Cardiac fibroblast (primary cell): ENCODE measurements around the gene ISCU.
"Not testable (repeated sequence)": the region's sequence is repeated elsewhere in the genome, so short reads cannot be mapped to it uniquely, and the experiment has no call there.

Source experiments
- DNase-seq, 2 donors: peaks; one replicate each; pipeline versions ENCODE4 v3.0.0 to v3.0.0-alpha.2; 2010; ENCODE audit warnings: low read depth in 2 of 2
- H3K4me3 ChIP-seq, 2 donors: replicated peaks in 1 of 2; 1 replicate in 1 of 2; 2 replicates in 1 of 2; pipeline ENCODE4 v1.5.1; 2011; ENCODE audit warnings: low read depth in 2 of 2, low read length in 2 of 2, mild to moderate bottlenecking in 2 of 2, moderate library complexity in 1 of 2
- CTCF ChIP-seq: IDR thresholded peaks from one replicate; pipeline ENCODE4 v1.5.1; 2011; ENCODE audit warnings: low read depth, mild to moderate bottlenecking, low read length, inconsistent platforms

The ISCU gene

DNA sequence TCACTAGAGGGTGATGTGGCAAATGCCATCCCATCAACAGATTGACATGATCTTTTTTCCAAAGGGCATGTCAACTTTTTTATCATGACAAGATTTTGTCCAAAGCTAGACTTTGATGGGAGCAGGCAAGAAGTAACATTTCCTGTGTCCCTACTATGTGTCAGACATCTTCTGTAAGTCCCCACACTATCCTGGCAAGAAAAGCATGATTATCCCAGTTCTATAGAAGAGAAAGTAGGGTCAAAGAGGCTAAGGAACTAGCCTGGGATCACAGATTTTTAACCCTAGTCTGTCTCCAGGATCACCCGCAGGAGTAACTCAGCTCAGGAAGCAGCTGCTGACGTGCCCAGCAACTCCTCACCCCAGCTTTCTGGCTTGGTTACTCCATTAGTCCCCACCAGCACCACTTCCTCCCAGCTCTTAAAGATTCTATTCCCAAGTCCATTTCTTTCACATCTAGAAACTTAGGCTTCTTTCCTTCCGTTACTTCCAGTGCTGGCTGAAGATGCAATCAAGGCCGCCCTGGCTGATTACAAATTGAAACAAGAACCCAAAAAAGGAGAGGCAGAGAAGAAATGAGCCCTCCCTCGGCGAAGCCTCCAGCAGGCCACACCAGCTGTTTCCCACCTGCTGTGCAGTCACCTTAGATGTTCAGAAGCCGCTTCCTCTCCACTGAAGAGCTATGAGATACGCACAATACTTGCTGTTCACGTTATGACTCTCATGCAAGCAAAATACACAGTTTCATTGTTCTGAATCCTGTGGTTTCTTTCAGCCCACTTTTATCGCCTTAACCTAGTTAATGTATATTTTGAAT is 6.2 kb downstream of the ISCU start:
- TF ChIP-seq CTCF = no peak
- H3K4me3 ChIP-seq = no peak overlapping the region
- no peak for DNase-seq

DNA sequence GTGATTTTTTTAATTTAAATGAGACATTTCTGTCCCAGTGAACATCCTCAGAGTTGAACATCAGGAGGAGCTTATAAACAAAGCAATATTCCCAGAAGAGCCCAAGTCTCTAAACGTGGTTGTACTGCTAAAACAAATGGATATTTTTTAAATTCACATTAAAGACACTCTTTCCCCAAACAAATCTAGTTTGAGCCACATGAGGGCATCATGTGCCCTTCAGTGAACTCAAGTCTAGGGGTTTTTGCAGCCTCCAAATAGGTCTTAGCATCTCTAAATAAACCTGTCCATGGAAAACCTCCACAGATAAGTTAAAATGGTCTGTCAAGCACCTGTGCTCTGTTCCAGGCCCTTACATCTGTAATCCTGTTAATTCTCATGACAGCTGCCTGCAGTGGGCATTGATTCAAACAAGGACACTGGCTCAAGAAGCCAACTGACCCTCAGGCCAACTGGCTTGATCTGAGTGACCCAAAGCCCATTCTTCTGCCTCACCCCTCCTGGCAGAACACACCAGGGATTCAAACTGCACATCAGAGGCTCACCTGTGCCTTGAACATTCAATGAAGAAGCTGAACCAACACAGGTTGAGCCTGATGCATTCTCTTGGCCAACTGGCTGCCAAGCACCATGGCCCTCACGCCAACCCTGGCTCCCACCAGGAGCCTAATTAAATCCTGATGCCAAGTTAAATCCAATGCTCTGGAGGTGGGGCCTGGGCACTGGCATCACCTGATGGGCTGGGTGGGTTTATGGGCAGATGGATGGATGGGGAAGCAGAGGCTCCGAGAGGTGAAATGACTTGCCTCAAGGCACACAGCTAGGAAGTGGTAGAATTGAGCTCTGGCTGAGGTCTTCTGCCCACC is 8.6 kb downstream of the ISCU start:
- DNase-seq = peak; percentile 76 to 79
- no peak overlapping the region for H3K4me3 ChIP-seq
- peak; percentile 42 for TF ChIP-seq CTCF

DNA sequence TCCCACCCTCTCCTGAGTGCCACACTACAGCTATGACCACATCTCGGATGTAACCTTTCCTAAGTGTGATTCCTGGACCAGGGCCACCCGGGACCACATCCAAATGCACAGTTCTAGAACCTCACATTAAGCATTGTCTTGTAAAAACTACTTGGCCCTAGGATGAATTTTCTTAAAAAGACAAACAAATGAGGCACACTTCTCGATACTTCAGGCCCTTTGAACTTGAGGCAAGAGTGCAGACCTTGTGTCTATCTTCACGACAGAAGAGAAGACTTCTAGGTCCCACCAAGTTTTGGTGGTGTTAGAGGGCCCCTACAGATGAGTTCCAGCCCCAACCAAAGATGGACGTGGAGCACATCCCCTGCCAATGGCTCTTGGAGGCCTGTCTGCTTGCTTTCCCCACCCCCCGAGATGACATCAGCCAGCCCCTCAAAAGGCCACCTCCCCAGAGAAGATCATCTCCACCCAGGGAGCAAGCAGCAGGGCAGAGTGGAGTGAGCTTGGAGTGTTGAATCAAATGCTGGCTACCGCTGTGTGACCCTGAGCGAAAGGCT is 9.3 kb downstream of the ISCU start:
- H3K4me3 ChIP-seq = no peak overlapping the region
- DNase-seq = no peak
- no peak for TF ChIP-seq CTCF

- H3K4me3 ChIP-seq = no peak overlapping the region
- peak in 1 of 2 donors; percentile 62 for DNase-seq
- TF ChIP-seq CTCF = no peak
Measured at GRCh38 chr12:108572166-108572790, 9.9 kb downstream of the ISCU start.

DNA sequence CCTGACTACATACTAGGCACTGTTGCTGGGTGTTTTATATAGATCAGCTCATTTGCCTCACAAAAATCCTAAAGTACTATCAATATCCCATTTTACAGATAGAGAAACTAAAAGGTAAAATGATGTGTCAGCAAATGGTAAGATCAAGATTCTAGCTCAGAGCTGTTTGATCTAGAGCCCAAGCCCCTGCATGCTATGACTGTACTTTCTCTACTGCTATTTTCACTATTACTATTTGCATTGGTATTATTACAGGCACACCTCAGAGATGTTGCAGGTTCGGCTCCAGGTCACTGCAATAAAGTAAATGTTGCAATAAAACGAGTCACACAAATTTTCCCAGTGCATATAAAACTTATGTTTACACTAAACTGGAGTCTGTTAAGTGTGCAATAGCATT is 10.9 kb downstream of the ISCU start:
- no peak for TF ChIP-seq CTCF
- no peak for DNase-seq

DNA sequence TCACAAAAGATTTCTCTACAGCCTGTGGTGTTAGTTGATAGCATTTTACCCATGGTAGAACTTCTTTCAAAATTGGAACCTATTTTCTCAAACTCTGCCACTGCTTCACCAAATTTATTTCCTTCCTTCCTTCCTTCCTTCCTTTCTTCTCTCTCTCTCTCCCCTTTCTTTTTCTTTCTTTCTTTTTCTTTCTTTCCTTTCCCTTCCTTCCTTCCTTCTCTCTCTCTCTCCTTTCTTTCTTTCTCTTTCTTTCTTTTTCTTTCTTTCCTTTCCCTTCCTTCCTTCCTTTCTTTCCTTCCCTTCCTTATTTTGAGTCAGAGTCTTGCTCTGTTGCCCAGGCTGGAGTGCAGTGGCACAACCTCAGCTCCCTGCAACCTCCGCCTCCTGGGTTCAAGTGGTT is 11.9 kb downstream of the ISCU start:
- DNase-seq, H3K4me3 ChIP-seq: not testable (repeated sequence)

More for the DNA sequence above, 10.9 kb downstream of the ISCU start:
- no peak overlapping the region for H3K4me3 ChIP-seq
